Activated naive CD4-positive, alpha-beta T cell treated with anti-CD3 and anti-CD28 coated beads for 36 hours (primary cell): ENCODE data around the gene RNF31. TPM values are rescaled to one million over a fixed set of nuclear protein-coding genes. Genes with fewer than 3 reads are reported as not detected.
"Not testable (repeated sequence)": the region's sequence is repeated elsewhere in the genome, so short reads cannot be mapped to it uniquely, and the experiment has no call there.

Experiments
- CTCF ChIA-PET: fragments of 350-600 bp; sonication (Branson Sonifier 250); formaldehyde crosslinking; loops from one replicate; lab custom pipeline; 2021; ENCODE audit warnings: antibody characterized with exemption; lab: Charles Lee
- DNase-seq: peaks from one replicate; pipeline ENCODE4 v3.0.0-alpha.2; 2020
- H3K27ac Mint-ChIP-seq: one replicate; pipeline ENCODE4 v1.8.0; 2021; ENCODE audit warnings: mild to moderate bottlenecking, mixed read lengths
- H3K27me3 Mint-ChIP-seq: one replicate; pipeline ENCODE4 v1.8.0; 2021; ENCODE audit warnings: low read depth, mixed read lengths
- H3K36me3 Mint-ChIP-seq: one replicate; pipeline ENCODE4 v1.8.0; 2021; ENCODE audit warnings: low read depth, mixed read lengths
- H3K4me1 Mint-ChIP-seq: one replicate; pipeline ENCODE4 v1.8.0; 2021; ENCODE audit warnings: low read depth, mixed read lengths
- H3K4me3 Mint-ChIP-seq: one replicate; pipeline ENCODE4 v1.8.0; 2021; ENCODE audit warnings: mild to moderate bottlenecking, moderate library complexity, mixed read lengths
- H3K9me3 Mint-ChIP-seq: one replicate; pipeline ENCODE4 v1.8.0; 2021; ENCODE audit warnings: mixed read lengths
- intact Hi-C: fragments of 100-400 bp; cut with micrococcal nuclease; formaldehyde crosslinking; loops from one replicate; pipeline ENCODE4 v1.15.1; 2023
- total RNA-seq, 2 experiments: library from RNA; stranded (reverse); gene quantifications; one replicate each; pipeline ENCODE4 v1.2.3, GENCODE V29; 2021

Gene RNF31
- total RNA-seq, 2 experiments from 2014 or later: 51.1 to 53.8 TPM

DNA sequence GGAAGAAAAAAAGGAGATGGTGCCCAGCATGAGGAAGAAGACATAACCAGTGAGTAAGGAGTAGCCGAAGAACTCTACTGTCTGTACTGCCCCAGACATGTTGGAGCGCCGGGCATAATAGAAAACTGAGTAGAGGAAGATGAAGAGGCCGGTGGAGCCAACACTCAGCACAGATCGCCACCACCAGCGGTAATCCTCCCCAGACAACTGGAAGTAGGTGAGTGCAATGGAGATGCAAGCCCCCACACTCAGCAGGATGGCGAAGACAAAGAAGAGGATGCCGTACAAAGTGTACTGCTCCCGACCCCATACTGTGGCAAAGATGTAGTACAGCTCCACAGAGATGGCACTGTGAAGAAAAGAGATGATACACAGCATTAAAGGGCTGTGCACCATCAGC, 42.2 kb downstream of the RNF31 start:
- Mint-ChIP-seq H3K4me1 (peaks cover 52% of the 10 kb centered on the region), H3K9me3 (no peaks in the 10 kb centered on the region), H3K27ac (peak overlapping the region; percentile 78), H3K4me3 (no peak overlapping the region), H3K36me3 (peaks cover 19% of the 10 kb centered on the region), H3K27me3 (no peaks in the 10 kb centered on the region)
- DNase-seq: no peak
- intact Hi-C loops: loop anchor here (2.0 kb wide), 1 partner anchor 253 kb away; the partner anchor contains the start of gene SDR39U1
- CTCF ChIA-PET: interaction anchor here (0.7 to 1.9 kb wide), 3 partner anchors 29 to 201 kb away, joined by 3 to 13 read pairs (median 3); partner anchors contain the start of genes DHRS4L2, IRF9 and LTB4R

DNA sequence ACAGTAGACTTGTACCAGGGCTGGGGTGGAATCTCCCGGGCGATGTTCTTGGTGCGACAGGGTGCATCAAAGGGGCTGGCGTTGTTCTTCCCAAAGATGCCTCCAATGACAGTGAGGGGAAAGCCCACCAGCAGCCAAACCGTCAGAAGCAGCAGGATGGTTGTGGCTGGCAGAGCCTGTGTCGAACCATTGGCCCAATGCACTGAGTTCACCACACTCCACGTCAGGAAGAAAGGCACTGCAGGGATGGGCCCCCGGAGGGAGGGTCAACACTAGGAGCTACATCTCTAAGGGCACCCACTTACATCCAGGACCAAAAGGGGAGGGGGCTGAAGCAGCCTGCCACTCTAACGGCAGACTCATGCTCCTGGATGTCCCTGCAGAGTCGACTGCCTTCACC, 43.1 kb downstream of the RNF31 start:
- CTCF ChIA-PET: interaction anchor here (0.7 to 1.0 kb wide), 2 partner anchors 10 to 98 kb away, joined by 3 read pairs; no protein-coding TSS in a partner anchor
- Mint-ChIP-seq H3K9me3 (no peaks in the 10 kb centered on the region), H3K27me3 (no peaks in the 10 kb centered on the region), H3K36me3 (peaks cover 16% of the 10 kb centered on the region), H3K4me3 (no peak overlapping the region), H3K27ac (no peak overlapping the region), H3K4me1 (peaks cover 59% of the 10 kb centered on the region)
- no peak for DNase-seq
- intact Hi-C loops: no loop called here

GRCh38 chr14:24192933-24193332, 45.6 kb downstream of the RNF31 start:
- peaks cover 22% of the 10 kb centered on the region for H3K36me3 Mint-ChIP-seq
- CTCF ChIA-PET: interaction anchor here (0.5 to 2.3 kb wide), 2 partner anchors 70 to 104 kb away, joined by 3 to 5 read pairs; no protein-coding TSS in a partner anchor
- H3K4me3 Mint-ChIP-seq: no peak overlapping the region
- no peak for DNase-seq
- no peak overlapping the region for H3K27ac Mint-ChIP-seq
- peaks cover 54% of the 10 kb centered on the region for H3K4me1 Mint-ChIP-seq
- intact Hi-C loops: no loop called here
- H3K9me3 Mint-ChIP-seq: no peaks in the 10 kb centered on the region
- H3K27me3 Mint-ChIP-seq: no peaks in the 10 kb centered on the region

GRCh38 chr14:24194186-24194872, 47.0 kb downstream of the RNF31 start:
- peaks cover 30% of the 10 kb centered on the region for H3K36me3 Mint-ChIP-seq
- CTCF ChIA-PET: interaction anchor here (0.6 to 2.8 kb wide), 6 partner anchors 48 to 237 kb away, joined by 3 to 10 read pairs (median 4); partner anchors contain the start of genes CIDEB and TINF2
- no peaks in the 10 kb centered on the region for H3K9me3 Mint-ChIP-seq
- no peak for DNase-seq
- peak overlapping the region; percentile 96 for H3K4me3 Mint-ChIP-seq
- H3K27me3 Mint-ChIP-seq: no peaks in the 10 kb centered on the region
- H3K27ac Mint-ChIP-seq: peak overlapping the region; percentile 93
- intact Hi-C loops: no loop called here
- peaks cover 57% of the 10 kb centered on the region for H3K4me1 Mint-ChIP-seq

DNA sequence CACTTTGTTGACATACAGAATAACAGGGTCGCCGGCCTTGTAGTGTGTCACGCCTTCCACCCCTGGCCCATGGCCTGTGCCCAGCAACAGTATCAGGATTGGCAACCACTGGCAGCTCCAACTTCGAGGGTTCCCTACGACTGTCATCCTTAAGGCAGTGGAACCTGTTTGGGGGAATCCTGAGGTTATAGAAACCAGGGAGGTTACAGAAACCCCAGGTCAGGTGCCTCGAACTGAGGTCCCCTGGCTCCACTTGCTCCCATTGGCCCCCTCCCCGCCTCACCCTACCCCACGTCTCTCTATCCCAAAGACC, 47.5 kb downstream of the RNF31 start:
- Mint-ChIP-seq H3K27ac (peak overlapping the region; percentile 93), H3K36me3 (peaks cover 30% of the 10 kb centered on the region), H3K4me3 (peak overlapping the region; percentile 96), H3K4me1 (peaks cover 58% of the 10 kb centered on the region), H3K27me3 (no peaks in the 10 kb centered on the region), H3K9me3 (no peaks in the 10 kb centered on the region)
- no peak for DNase-seq
- CTCF ChIA-PET: interaction anchor here (0.6 to 2.8 kb wide), 7 partner anchors 18 to 237 kb away, joined by 3 to 10 read pairs (median 4); partner anchors contain the start of genes CHMP4A, CIDEB and TINF2
- intact Hi-C loops: loop anchor here (1.0 kb wide), 9 partner anchors 18 to 102 kb away; partner anchors contain the start of genes CHMP4A, EMC9, GMPR2 and IRF9

- H3K9me3 Mint-ChIP-seq: no peaks in the 10 kb centered on the region
- CTCF ChIA-PET: interaction anchor here (0.7 to 2.8 kb wide), 8 partner anchors 18 to 236 kb away, joined by 3 to 10 read pairs (median 3); partner anchors contain the start of genes CHMP4A, CIDEB and TINF2
- peak; percentile 89 for DNase-seq
- H3K4me3 Mint-ChIP-seq: peak within 1 kb of the TSS; percentile 96
- intact Hi-C loops: loop anchor here (1.0 kb wide), 9 partner anchors 18 to 102 kb away; partner anchors contain the start of genes CHMP4A, EMC9, GMPR2 and IRF9
- peaks cover 31% of the 10 kb centered on the region for H3K36me3 Mint-ChIP-seq
- no peaks in the 10 kb centered on the region for H3K27me3 Mint-ChIP-seq
- peak within 1 kb of the TSS; percentile 93 for H3K27ac Mint-ChIP-seq
- H3K4me1 Mint-ChIP-seq: peaks cover 56% of the 10 kb centered on the region
These were observed 48.1 kb downstream of the RNF31 start, which contains the start of gene TM9SF1 for GRCh38 chr14:24195186-24196070. Gene TM9SF1 (minus strand): TSS chr14:24195441. CDS start chr14:24195019, 422 bp downstream.

- no peaks in the 10 kb centered on the region for H3K9me3 Mint-ChIP-seq
- no peak for DNase-seq
- CTCF ChIA-PET: interaction anchor here (0.7 to 2.8 kb wide), 6 partner anchors 17 to 260 kb away, joined by 3 to 10 read pairs (median 4); partner anchors contain the start of genes CHMP4A and TINF2
- H3K4me1 Mint-ChIP-seq: peaks cover 55% of the 10 kb centered on the region
- H3K27ac Mint-ChIP-seq: peak overlapping the region; percentile 93
- H3K27me3 Mint-ChIP-seq: no peaks in the 10 kb centered on the region
- peaks cover 36% of the 10 kb centered on the region for H3K36me3 Mint-ChIP-seq
- H3K4me3 Mint-ChIP-seq: peak overlapping the region; percentile 96
- intact Hi-C loops: no loop called here
These were observed 49.1 kb downstream of the RNF31 start for GRCh38 chr14:24196071-24197055.

GRCh38 chr14:24197056-24197450, 49.8 kb downstream of the RNF31 start:
- CTCF ChIA-PET: interaction anchor here (0.7 kb wide), 1 partner anchor 260 kb away, joined by 3 read pairs; no protein-coding TSS in a partner anchor
- peaks cover 53% of the 10 kb centered on the region for H3K4me1 Mint-ChIP-seq

DNA sequence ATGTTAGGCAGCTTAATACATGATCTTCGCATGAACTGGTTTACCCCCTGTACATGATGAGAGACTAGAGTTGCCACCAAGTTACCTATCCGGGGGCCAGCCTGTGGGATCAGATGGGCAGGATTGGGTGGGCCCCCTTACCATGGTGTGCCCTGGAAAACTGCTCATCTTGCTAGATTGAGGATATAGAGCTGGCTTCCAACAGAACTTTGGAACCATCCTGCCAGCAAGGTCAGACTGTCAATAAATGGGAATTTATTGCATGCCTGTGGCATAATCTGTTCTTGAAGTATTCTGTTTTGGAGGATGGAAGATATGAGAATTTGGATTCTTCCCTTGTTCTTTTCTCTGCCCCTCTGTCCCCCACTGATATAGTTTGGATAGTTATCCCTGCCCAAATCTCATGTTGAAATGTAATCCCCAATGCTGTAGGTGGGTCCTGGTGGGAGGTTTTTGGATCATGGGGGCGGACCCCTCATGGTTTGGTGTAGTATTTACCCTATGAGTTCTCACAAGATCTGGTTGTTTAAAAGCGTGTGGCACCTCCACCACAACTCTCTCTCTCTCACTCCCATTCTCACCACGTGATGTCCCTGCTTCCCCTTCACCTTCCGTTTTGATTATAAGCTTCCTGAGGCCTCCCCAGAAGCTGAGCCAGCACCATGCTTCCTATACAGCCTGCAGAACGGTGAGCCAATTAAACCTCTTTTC, 51.7 kb downstream of the RNF31 start:
- H3K4me1 Mint-ChIP-seq: peaks cover 44% of the 10 kb centered on the region
- intact Hi-C loops: no loop called here
- no peak for DNase-seq
- no peaks in the 10 kb centered on the region for H3K27me3 Mint-ChIP-seq
- H3K36me3 Mint-ChIP-seq: peaks cover 44% of the 10 kb centered on the region
- no peak overlapping the region for H3K27ac Mint-ChIP-seq
- H3K4me3 Mint-ChIP-seq: no peak overlapping the region
- peaks cover 7% of the 10 kb centered on the region for H3K9me3 Mint-ChIP-seq
- CTCF ChIA-PET: interaction anchor here (0.6 kb wide), 1 partner anchor 134 kb away, joined by 3 read pairs; no protein-coding TSS in a partner anchor

More at GRCh38 chr14:24197056-24197450, 49.8 kb downstream of the RNF31 start:
- Mint-ChIP-seq H3K27ac (no peak overlapping the region), H3K4me3 (peak overlapping the region; percentile 96), H3K27me3 (no peaks in the 10 kb centered on the region), H3K36me3 (peaks cover 41% of the 10 kb centered on the region), H3K9me3 (no peaks in the 10 kb centered on the region)
- intact Hi-C loops: no loop called here
- DNase-seq: no peak

- H3K27ac Mint-ChIP-seq, intact Hi-C loops, H3K27me3 Mint-ChIP-seq, H3K4me3 Mint-ChIP-seq, H3K9me3 Mint-ChIP-seq, DNase-seq: not testable (repeated sequence)
- CTCF ChIA-PET: interaction anchor here (0.7 kb wide), 1 partner anchor 40 kb away, joined by 3 read pairs; the partner anchor contains the start of gene TINF2
- Mint-ChIP-seq H3K4me1 (peaks cover 32% of the 10 kb centered on the region), H3K36me3 (peaks cover 60% of the 10 kb centered on the region)
These were observed 55.2 kb downstream of the RNF31 start for GRCh38 chr14:24202538-24202937.
